HUES64 (cell line): Measurements from ENCODE around the gene SCGB3A1.

Experiments
- H3K27ac ChIP-seq: 2 replicates; pipeline ENCODE4 v1.7.0; 2013; ENCODE audit warnings: low read depth, low read length, inconsistent platforms
- H3K27me3 ChIP-seq: 2 replicates; pipeline ENCODE4 v1.6.1; 2013; ENCODE audit warnings: mild to moderate bottlenecking, low read length; ENCODE audit not compliant: insufficient read depth
- H3K36me3 ChIP-seq: 2 replicates; pipeline ENCODE4 v1.6.1; 2013; ENCODE audit warnings: mild to moderate bottlenecking, low read length; ENCODE audit not compliant: insufficient read depth
- H3K4me1 ChIP-seq: 2 replicates; pipeline ENCODE4 v1.6.1; 2013; ENCODE audit warnings: mild to moderate bottlenecking, low read length, moderate library complexity; ENCODE audit not compliant: insufficient read depth
- H3K4me3 ChIP-seq: 2 replicates; pipeline ENCODE4 v1.5.1; 2013; ENCODE audit warnings: mild to moderate bottlenecking, low read length, moderate library complexity
- H3K9ac ChIP-seq: 2 replicates; pipeline ENCODE4 v1.6.1; 2013; ENCODE audit warnings: mild to moderate bottlenecking, low read depth, low read length
- H3K9me3 ChIP-seq: 2 replicates; pipeline ENCODE4 v1.6.1; 2013; ENCODE audit warnings: low read depth, low read length; ENCODE audit not compliant: insufficient read depth
- WGBS: fragments of 150-250, 120-280 bp; methylation state at CpG from one replicate; pipeline ENCODE4 v1.1.7; 2013; ENCODE audit warnings: missing lambda C conversion rate; 5-methylcytosine and 5-hydroxymethylcytosine counted together

Gene SCGB3A1

DNA sequence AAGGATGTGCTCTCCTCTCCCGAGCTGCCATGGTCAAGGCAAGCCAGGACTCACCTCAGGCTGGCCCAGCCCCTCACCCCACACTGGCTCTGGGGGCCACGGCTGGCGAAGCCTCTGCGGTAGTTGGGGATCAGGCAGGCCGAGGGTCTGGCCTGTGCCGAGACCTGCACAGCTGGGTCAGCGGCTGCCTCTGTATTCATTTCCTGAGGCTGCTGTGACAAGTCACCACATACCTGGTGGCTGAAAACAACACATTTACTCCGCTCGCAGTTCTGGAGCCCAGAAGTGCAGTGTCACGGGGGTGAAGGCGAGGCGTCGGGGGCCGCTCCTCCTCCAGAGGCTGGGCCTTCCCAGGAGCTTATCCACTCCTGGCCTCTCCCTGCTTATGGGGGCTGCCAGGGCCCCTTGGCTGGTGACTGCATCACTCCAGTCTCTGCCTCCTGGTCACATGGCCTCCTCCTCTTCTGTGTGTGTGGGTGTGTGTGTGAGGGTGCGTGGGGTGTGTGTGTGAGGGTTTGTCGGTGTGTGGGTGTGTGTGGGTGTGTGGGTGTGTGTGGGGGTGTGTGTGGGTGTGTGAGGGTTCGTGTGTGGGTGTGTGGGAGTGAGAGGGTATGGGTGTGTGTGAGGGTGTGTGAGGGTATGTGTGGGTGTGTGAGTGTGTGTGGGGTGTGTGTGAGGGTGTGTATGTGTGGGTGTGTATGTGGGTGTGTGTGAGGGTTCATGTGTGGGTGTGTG, 3.2 kb upstream of the SCGB3A1 start:
- H3K4me3 ChIP-seq, result no peak overlapping the region
- H3K27ac ChIP-seq, result no peak overlapping the region
- WGBS, result 91% methylated on average over 17 of the region's 17 CpGs
- no peak overlapping the region for H3K9ac ChIP-seq
- H3K9me3 ChIP-seq, result no peaks in the 10 kb centered on the region
- H3K36me3 ChIP-seq, result no peaks in the 10 kb centered on the region
- H3K4me1 ChIP-seq, result no peaks in the 10 kb centered on the region
- H3K27me3 ChIP-seq, result peaks cover 43% of the 10 kb centered on the region

- Histone ChIP-seq H3K36me3 (no peaks in the 10 kb centered on the region), H3K4me1 (no peaks in the 10 kb centered on the region), H3K9ac (no peak overlapping the region), H3K27me3 (peaks cover 51% of the 10 kb centered on the region), H3K9me3 (no peaks in the 10 kb centered on the region), H3K27ac (no peak overlapping the region), H3K4me3 (no peak overlapping the region)
- WGBS, result 93% methylated on average over 19 of the region's 19 CpGs
These were observed 2.3 kb upstream of the SCGB3A1 start for GRCh38 chr5:180593446-180594206.

- H3K36me3 ChIP-seq, result no peaks in the 10 kb centered on the region
- H3K4me3 ChIP-seq, result no peak overlapping the region
- H3K9ac ChIP-seq, result no peak overlapping the region
- 70% methylated on average over 10 of the region's 10 CpGs for WGBS
- no peaks in the 10 kb centered on the region for H3K9me3 ChIP-seq
- H3K27ac ChIP-seq, result no peak overlapping the region
- H3K4me1 ChIP-seq, result no peaks in the 10 kb centered on the region
- peaks cover 66% of the 10 kb centered on the region for H3K27me3 ChIP-seq
These were observed 877 bp upstream of the SCGB3A1 start for GRCh38 chr5:180592176-180592575.

DNA sequence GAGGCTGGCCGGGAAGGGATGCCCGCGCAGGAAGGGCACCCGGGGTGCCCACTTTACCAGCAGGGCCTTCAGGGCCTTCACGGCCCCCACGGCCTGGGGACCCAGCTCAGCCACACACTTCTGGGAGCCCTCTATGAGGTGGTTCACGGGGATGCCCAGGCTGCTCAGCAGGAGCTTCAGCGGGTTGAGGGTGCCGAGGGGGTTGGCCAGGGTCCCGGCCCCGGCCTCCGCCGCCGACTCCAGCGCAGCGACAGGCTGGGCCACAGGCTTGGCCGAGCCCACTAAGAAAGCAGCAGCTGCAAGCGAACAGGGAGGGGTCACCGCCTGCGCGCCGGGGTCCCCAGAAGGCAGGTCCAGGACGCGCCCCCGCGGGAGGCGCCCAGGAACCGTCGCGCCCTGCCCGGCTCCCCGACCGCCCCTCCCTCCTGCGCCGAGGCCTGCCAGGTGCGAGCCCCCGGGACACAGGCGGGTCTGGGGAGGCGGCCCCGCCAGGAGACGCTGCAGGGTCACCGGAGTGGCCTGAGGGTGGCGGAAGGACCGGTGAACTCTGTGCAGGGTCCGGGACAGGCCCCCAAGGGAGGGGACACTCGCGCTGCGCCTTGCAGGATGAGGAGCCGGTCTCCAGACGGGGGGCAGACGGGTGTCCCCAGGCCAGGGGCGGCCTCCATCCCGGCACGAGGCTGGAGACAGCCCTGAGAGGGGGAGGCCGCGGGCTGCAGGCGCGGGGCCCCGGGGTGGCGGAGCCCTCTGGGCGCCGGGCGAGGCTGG, 572 bp downstream of the SCGB3A1 start:
- H3K4me3 ChIP-seq, result peak overlapping the region; percentile 51
- H3K4me1 ChIP-seq, result no peaks in the 10 kb centered on the region
- peaks cover 67% of the 10 kb centered on the region for H3K27me3 ChIP-seq
- no peak overlapping the region for H3K27ac ChIP-seq
- WGBS, result 4% methylated on average over 63 of the region's 63 CpGs
- H3K9ac ChIP-seq, result no peak overlapping the region; the same call in 1 of the 2 replicates
- no peaks in the 10 kb centered on the region for H3K36me3 ChIP-seq
- no peaks in the 10 kb centered on the region for H3K9me3 ChIP-seq

DNA sequence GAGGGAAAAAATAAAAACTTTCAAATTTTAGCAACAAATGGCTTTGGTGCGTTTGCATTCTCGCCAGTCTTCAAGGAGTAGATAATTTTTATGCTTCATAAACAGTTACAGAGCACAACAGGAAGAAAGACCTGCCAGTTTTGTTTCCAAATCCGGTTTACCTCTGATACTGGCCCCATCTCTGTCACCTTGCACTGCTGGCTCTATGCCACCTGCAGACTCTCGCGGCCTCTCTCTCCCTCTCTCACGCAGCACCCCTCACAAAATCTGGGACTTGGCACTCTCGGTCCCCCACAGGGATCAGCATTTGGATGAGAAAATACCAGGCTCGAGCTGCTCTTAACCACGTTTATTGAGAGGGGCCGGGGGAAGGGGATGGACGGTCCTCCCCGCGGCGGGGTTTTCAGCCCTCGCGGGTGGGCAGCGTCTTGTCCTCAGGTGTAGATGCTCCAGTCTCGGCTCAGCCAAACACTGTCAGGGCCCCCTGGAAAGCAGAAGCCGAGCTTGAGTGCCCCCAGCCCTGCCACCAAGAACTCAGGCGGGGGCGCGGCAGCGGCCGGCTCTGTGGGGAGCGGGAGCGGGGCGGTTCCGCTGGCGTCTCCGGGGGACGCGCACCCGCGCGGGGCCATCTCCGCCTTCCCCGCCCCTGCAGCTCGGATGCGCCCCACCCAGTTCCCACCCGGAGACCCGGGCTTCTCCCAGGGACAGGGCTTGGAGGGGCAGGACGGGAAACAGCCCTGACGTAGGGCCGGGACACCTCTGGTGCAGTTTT, 1.3 kb downstream of the SCGB3A1 start:
- Histone ChIP-seq H3K4me3 (peak overlapping the region; percentile 51), H3K27ac (no peak overlapping the region), H3K36me3 (no peaks in the 10 kb centered on the region), H3K4me1 (no peaks in the 10 kb centered on the region), H3K27me3 (peaks cover 69% of the 10 kb centered on the region), H3K9me3 (no peaks in the 10 kb centered on the region), H3K9ac (no peak overlapping the region)
- WGBS, result 14% methylated on average over 44 of the region's 44 CpGs

- H3K27ac ChIP-seq, result no peak overlapping the region
- H3K4me1 ChIP-seq, result no peaks in the 10 kb centered on the region
- no peak overlapping the region for H3K4me3 ChIP-seq
- no peaks in the 10 kb centered on the region for H3K9me3 ChIP-seq
- H3K9ac ChIP-seq, result no peak overlapping the region
- H3K27me3 ChIP-seq, result peaks cover 50% of the 10 kb centered on the region
- H3K36me3 ChIP-seq, result no peaks in the 10 kb centered on the region
- 93% methylated on average over 10 of the region's 10 CpGs for WGBS
These were observed 4.4 kb downstream of the SCGB3A1 start for GRCh38 chr5:180586870-180587269.

DNA sequence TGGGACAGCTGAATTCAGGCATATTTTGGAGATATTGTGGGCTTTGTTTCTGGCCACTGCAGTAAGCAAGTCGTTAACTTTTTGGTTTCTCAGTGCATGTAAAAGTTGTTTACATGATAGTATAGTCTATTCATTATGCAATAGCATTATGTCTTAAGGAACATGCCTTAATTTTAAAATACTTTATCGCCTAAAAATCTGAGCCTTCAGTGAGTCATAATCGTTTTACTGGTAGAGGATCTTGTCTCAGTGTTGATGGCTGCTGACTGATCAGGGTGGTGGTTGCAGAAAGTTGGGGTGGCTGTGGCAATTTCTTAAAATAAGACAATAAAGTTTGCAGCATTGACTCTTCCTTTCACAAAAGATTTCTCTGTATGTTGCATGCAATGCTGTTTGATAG, 5.1 kb downstream of the SCGB3A1 start:
- peaks cover 44% of the 10 kb centered on the region for H3K27me3 ChIP-seq
- H3K9ac ChIP-seq, result no peak overlapping the region
- H3K36me3 ChIP-seq, result no peaks in the 10 kb centered on the region
- H3K4me1 ChIP-seq, result no peaks in the 10 kb centered on the region
- H3K27ac ChIP-seq, result no peak overlapping the region
- no peaks in the 10 kb centered on the region for H3K9me3 ChIP-seq
- no peak overlapping the region for H3K4me3 ChIP-seq
- WGBS, result 82% methylated on average over 3 of the region's 3 CpGs

DNA sequence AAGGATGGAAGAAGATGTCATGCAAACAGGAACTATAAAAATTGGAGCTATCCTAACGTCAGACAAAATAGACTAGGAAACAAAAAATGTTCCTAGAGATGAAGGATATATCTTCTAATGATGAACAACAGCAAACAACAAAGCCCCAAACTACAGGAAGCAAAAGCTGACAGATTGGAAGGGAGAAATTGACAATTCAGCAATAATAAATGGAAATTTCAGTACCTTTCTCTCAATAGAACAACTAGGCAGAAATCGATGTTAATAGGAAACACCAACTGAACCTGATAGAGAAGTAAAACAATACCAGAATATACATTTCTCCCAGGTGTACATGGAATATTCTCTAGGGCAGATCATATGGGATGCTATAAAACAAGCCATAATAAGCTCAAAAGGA, 7.6 kb downstream of the SCGB3A1 start:
- Histone ChIP-seq H3K4me3 (no peak overlapping the region), H3K9me3 (no peaks in the 10 kb centered on the region), H3K27me3 (peaks cover 19% of the 10 kb centered on the region), H3K27ac (no peak overlapping the region), H3K9ac (no peak overlapping the region), H3K4me1 (no peaks in the 10 kb centered on the region), H3K36me3 (no peaks in the 10 kb centered on the region)
- WGBS, result no CpG with 5 or more reads among the region's 2 CpGs

DNA sequence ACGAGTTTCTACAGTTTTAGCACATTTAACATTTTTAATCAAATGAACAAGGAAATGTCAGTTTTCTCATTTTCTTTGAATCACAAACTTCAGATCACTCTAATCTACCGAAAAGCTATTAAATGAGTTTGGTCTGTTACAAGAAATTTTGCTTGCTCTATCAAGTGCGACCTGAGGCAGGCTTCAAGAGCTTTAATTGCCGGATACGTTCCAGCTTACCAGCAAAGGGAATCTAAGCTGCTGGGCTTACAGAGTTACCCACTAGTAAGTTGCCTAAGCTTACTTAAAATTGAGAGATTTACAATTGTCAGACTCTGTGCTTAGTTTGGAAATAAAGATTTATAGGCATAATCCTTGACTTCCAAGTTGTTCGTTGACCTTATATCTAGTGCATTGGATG, 10.6 kb downstream of the SCGB3A1 start:
- H3K27ac ChIP-seq, result no peak overlapping the region
- H3K9me3 ChIP-seq, result no peaks in the 10 kb centered on the region
- H3K9ac ChIP-seq, result no peak overlapping the region
- peaks cover 1% of the 10 kb centered on the region; the same call in 1 of the 2 replicates for H3K27me3 ChIP-seq
- H3K4me1 ChIP-seq, result no peaks in the 10 kb centered on the region
- WGBS, result 97% methylated on average over 5 of the region's 6 CpGs
- peaks cover 20% of the 10 kb centered on the region for H3K36me3 ChIP-seq
- H3K4me3 ChIP-seq, result no peak overlapping the region

DNA sequence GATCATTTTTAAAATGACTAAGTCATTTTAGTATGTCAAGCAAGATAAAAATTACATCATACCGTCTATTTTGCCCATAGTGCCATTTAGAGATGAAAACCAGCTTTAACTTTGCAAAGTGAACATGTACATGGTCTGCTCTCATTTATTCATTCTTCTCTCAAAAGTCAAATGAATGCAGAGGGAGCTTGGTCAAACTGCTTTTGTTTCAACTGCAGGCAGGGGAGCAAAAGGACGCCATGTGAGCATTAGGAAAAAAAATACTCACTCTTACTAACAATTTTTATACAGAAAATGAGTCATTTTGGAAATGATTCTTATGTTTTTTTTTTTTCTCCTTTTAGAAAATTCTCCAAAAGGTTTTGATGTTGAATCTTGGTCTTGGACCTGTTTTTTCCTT, 15.7 kb downstream of the SCGB3A1 start:
- Histone ChIP-seq H3K4me1 (no peaks in the 10 kb centered on the region), H3K27ac (no peak overlapping the region), H3K9ac (no peak overlapping the region), H3K4me3 (no peak overlapping the region), H3K9me3 (no peaks in the 10 kb centered on the region), H3K36me3 (peaks cover 70% of the 10 kb centered on the region), H3K27me3 (no peaks in the 10 kb centered on the region)
- WGBS, result 95% methylated on average over 1 of the region's 2 CpGs
